ENCODE results near the gene ZSWIM4.

ZSWIM4 gene

DNA sequence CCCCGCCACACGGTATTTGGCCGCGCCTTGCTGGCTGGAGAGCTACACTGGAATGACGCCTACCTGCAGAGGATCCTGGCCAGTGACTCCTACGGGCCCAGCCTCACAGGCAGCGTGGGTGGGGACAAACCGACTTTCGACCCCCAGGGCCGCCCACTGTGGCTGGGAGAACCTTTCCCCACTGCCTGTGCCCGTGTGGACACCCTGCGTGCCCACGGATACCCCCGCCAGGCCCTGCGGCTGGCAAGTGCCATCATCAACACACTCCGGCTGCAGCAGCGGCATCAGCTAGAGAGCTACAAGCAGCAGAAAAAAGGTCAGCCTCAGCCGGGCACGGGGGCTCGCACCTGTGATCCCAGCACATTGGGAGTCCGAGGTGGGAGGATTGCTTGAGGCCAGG is 19.3 kb downstream of the ZSWIM4 start:
- DNase-seq = no peak

GRCh38 chr19:13817018-13817614 is 21.9 kb downstream of the ZSWIM4 start:
- peak; percentile 49 for DNase-seq

DNA sequence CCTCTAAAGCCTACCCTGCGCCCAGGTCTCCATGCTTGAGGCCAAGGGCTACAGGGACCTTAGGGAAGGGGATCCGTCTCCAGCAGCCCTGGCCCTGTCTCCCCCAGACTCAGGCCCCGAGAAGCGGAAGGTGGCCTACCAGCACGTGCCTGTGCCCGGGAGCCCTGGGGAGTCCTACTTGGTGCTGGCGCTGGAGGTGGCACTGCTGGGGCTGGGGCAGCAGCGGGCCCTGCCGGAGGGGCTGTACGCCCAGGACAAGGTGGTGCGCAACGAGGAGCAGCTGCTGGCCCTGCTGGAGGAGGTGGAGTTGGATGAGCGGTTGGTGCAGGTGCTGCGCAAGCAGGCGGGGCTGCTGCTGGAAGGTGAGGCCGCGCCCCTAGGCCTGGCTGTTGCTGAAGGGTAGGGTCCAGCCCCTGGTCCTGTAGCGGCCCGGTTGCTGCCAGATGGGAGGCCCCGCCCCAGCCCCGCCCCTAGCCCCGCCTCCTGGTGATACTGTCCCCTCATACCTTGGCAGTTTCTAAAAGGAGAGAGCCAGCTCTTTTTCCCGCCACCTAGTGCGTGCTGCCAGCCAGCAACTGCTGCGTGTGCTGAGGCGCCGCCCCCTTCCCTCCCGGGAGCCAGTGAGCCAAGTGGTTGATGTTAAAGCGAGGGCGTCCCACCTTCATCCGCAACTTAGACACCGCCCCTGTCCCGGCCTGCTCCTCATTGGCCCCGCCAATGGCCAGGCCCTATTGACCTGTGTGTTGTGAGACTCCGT is 22.6 kb downstream of the ZSWIM4 start:
- peak; percentile 72 for DNase-seq

- no peak for DNase-seq
Observed at GRCh38 chr19:13819238-13819637, 24.0 kb downstream of the ZSWIM4 start.

DNA sequence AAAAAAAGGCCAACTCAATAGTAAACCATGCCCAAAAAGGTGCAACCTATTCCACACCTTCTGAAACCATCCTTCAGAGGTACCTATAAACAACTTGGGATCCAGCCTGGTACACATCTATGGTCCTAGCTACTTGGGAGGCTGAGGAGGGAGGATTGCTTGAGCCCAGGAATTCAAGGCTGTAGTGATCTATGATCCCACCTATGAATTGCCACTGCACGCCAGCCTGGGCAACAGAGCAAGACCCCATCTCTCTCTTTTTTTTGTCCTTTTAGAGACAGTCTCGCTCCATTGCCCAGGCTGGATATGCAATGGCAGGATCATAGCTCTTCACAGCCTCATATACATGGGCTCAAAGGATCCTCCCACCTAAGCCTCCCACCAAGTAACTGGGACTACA is 26.0 kb downstream of the ZSWIM4 start:
- DNase-seq = no peak

DNA sequence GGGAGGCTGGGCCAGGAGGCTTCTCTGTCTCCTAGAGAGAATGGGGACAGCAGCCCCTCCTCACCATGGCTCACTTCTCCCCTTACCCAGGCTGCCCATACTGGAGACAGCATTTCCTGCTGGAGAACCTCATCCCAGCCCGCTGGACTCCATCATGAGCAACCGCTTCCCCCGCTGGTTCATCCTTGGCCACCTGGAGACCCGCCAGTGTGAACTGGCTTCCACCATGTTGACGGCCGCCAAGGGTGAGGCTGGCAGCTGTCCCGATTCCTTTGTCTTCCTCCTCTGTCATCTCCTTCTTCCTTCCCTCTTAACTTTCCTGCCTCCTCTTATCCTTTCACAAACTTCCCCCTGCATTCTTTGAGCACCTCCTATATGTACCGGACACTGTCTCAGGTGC is 28.0 kb downstream of the ZSWIM4 start:
- no peak for DNase-seq

- no peak for DNase-seq
Observed at GRCh38 chr19:13823901-13824300, 28.7 kb downstream of the ZSWIM4 start.

DNA sequence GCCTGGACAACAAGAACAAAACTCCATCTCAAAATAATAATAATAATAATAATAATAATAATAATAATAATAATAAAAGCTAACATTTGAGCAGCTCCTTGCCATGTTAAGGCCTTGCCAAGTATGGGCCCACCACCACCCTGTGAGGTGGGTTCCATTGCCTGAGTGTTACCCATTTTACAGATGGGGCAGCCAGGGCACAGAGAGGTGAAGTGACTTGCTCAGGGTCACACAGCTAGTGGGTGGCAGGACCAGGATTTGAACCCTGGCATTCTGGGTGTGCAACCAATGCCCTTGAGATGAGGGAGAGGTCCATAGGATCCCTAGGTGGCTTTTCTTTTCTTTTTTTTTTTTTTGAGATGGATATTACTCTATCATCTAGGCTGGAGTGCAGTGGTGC is 29.5 kb downstream of the ZSWIM4 start:
- no peak for DNase-seq

DNA sequence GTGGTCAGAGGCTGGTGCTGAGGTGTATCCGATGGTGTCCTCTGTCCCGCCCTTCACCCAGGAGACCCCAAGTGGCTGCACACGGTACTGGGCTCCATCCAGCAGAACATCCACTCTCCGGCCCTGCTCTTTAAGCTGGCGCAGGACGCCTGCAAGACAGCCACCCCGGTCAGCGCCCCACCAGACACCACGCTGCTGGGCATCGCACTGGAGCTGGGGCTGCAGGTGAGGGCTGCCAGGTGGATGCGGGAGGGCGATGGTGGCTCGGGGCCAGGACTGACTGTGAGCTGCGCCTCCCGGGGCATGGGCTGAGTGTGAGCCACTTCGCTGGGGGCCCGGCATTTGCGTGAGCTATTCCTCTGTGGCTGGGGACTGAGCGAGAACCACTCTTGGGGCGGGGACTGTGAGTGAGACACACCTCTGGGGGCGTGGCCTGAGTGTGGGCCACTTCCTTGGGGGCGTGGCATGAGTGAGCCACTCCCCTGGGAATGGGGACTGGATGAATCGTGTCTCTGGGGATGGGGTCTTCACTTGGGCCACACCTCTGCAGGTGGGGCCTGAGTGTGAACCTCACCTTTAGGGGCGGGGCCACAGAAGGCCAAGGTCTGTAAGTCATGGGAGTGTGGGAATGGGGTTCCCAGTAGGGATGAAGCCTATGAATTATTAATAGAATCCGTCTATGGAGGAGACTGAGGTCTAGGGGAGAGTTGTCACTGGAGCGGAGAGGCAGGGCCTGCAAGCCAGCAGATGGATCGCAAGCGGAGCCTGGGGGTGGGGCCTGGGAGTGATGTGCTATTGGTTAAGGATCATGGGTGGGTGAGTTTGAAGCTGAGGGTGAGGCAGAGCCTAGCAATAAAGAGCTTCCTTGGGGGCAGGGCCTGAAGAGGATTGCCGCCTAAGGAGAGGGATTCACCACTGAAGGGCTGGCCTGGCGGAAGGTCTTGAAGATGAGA is 30.5 kb downstream of the ZSWIM4 start:
- DNase-seq = no peak

DNA sequence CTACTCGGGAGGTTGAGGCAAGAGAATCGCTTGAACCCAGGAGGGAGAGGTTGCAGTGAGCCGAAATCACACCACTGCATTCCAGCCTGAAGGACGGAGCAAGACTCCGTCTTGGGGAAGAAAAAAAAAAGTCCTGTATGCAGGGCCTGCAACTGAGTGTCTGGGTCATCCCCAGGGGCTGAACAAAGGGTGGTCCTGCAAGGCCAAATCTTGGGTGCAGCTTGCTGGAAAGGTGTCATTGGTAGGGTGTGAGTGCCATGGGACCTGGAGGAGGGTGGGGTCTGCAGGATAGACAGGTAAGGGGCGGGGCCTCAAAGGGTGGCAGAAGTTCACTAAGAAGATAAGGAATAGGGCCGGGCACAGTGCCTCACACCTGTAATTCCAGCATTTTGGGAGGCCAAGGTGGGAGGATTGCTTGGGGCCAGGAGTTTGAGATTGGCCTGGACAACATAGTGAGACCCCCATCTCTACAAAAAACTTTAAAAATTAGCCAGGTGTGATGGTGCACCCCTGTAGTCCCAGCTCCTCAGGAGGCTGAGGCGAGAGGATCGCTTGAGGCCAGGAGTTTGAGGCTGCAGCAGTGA is 31.5 kb downstream of the ZSWIM4 start:
- DNase-seq = no peak

GRCh38 chr19:13827656-13828055 is 32.4 kb downstream of the ZSWIM4 start:
- DNase-seq = no peak

DNA sequence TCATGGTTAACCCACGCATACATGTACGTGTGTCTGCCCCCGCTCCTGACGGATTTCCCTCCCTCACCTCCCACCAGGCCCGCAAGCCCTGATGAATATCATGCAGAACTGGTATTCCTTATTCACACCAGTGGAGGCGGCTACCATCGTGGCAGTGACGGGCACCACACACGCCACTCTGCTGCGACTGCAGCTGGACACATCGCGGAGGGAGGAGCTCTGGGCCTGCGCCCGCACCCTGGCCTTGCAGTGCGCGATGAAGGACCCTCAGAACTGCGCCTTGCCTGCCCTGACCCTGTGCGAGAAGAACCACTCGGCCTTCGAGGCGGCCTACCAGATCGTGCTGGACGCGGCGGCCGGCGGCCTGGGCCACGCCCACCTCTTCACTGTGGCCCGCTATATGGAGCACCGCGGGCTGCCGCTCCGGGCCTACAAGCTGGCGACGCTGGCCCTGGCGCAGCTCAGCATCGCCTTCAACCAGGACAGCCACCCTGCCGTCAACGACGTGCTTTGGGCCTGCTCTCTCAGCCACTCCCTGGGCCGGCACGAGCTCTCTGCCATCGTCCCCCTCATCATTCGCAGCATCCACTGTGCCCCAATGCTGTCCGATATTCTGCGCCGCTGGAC is 35.0 kb downstream of the ZSWIM4 start:
- DNase-seq = peak; percentile 73

DNA sequence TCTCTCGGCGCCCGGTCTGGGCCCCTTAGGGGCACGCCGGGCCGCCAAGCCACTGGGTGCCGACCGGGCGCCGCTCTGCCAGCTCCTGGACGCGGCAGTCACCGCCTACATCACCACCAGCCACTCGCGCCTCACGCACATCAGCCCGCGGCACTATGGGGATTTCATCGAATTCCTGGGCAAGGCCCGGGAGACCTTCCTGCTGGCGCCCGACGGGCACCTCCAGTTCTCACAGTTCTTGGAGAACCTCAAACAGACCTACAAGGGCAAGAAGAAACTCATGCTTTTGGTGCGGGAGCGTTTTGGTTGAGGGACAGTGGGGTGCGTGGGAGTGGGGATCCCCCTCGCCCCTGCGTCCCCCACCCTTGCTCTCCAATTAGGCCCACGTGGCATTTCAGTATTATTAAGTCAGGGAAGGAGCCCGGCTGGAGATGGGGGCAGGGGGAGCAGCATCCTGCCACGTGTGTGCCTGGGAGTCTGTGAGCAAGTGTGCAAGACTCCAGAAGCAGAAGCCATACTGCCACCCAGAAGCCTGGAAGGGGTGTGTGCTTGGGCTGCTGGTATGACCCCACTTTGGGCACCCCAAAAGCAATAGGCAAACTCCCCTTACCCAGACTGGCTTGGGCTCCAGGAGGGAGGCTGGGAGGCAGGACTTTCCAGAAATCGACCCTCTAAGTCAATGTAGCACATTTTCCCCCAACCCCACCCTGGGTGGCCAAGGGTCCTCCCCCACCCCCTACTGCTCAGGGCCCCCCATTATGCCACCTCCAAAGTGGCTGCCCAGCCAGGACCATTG is 35.7 kb downstream of the ZSWIM4 start:
- DNase-seq = peak; percentile 76

DNA sequence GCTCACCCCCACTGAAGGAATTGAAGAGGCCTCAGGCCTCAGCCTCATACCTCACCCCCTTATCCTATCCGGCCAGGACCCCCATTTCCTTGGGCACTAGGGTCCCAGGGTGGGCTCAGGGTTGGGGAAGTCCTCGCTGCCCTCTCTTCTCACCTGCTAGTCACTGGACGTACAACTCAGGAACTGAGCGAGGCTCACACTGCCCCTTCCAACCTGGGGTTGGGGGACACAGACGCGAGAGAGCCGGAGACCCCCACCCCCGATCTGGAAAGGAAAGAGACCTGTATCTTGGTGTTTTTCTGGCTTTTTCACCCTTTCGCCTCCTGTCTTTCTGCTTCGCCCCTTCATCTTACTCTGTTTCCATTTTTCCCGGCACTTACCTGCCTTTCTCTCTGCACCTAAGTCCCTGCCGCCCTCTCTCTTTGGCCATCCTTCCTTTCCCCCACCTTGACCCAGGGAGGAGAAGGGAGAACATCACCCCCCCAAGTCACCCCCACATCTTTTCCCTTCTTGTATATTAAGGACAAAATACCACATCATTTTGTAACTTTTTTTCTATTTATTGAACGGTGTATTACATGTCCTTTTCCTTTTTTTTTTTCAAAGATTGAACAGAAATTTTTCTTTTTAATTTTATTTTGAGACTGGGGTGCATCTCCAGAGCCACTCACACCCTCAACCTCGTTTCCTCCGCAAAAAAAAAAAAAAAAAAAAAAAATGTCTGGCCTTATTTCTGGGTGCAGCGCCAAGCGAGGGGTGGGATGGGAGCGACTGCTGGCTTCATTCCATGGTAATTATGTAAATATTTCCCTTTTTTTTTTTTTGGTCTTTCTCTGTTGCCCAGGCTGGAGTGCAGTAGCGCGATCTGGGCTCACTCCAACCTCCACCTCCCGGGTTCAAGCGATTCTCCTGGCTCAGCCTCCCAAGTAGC is 36.6 kb downstream of the ZSWIM4 start:
- DNase-seq = peak; percentile 71

DNA sequence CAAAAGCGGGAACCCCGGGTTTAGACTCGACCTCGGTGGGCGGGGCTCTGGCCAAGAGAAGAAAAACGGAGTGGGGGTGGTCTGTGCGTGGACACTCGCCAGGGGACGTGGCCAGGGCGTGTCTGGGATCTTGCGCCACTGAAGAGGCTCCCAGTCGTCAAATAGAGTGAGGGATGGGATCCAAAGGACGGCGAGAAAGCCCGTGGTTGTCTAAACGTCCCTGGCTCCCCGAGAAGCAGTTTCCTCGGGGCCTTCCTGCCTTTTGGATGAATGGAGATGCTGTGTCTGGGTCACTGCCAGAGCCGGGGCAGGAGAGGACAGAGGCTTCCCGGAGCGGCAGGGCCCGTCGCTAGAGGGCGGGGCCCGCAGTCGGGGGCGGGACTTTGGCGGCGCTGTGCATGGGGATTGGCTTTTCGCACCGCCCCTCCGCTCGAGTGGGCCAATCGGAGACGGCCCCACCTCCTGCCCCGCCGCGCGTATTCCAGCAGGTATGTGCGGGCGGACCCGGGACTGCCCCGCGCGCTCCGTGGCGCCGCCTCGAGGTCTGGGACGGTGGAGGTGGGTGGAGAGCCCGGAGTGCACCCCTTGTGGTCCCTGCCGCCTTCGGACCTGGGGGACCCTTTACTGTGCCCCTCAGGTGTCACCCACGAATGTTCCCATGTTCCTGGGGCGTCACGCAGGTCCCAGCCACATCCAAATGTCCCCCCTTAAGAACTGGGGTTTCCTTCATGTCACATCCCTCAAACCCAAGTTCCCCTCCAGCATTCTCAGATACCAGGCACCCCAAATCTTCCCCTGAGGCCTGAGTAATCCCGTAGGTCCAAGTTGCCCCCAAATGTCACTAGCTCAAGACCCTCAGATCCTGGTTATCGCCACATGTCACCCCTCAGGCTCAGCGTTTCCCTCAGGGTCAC is 38.3 kb downstream of the ZSWIM4 start:
- peak; percentile 96 for DNase-seq

- DNase-seq = peak; percentile 57
Observed at GRCh38 chr19:13834244-13835069, 39.2 kb downstream of the ZSWIM4 start.

- peak; percentile 68 for DNase-seq
Observed at GRCh38 chr19:13835791-13836723, 40.8 kb downstream of the ZSWIM4 start.
